Transverse colon (tissue), 3 donors: ENCODE data around the gene SMCO2.

ENCODE experiments used
- EP300 ChIP-seq: sonication (generic); formaldehyde crosslinking; IDR thresholded peaks from one replicate; pipeline ENCODE4 v1.6.1; 2017; ENCODE audit warnings: antibody characterized with exemption, low read depth
- POLR2A ChIP-seq: fragments of 450-650 bp; IDR thresholded peaks from one replicate; pipeline ENCODE4 v1.6.1; 2016; ENCODE audit warnings: antibody characterized with exemption, mild to moderate bottlenecking, moderate library complexity
- TF ChIP-seq, protein P1 (sequence below), 5 experiments: fragments of 200-600 bp in 3 of 5; fragments of 450-650 bp in 2 of 5; sonication (generic) in 3 of 5; IDR thresholded peaks; 1 replicate in 2 of 5; 2 replicates in 3 of 5; pipeline ENCODE4 v1.5.1; 2016 to 2017; ENCODE audit warnings: antibody characterized with exemption in 5 of 5, inconsistent platforms in 3 of 5, mild to moderate bottlenecking in 2 of 5, moderate library complexity in 1 of 5

DNA sequence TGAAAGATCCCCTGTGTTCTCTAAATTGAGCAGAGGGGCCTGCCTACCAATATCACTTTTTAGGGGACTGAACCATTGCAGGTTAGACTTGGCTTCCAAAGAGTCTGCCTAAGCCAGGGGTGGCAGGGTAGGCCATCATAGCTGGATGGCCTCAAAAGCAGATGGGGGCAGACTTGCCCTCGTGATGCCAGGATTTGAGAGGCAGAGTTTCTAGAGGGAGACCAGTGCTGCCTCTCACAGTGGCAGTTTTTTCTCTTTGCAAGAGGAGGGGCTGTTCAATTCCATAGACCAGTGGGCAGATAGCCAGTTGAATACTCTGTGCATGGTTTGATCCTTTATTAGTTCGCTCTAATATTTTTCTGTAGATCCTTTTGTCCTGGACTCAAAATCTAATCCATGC, 23.8 kb upstream of the SMCO2 start:
- TF ChIP-seq, protein P1, sequence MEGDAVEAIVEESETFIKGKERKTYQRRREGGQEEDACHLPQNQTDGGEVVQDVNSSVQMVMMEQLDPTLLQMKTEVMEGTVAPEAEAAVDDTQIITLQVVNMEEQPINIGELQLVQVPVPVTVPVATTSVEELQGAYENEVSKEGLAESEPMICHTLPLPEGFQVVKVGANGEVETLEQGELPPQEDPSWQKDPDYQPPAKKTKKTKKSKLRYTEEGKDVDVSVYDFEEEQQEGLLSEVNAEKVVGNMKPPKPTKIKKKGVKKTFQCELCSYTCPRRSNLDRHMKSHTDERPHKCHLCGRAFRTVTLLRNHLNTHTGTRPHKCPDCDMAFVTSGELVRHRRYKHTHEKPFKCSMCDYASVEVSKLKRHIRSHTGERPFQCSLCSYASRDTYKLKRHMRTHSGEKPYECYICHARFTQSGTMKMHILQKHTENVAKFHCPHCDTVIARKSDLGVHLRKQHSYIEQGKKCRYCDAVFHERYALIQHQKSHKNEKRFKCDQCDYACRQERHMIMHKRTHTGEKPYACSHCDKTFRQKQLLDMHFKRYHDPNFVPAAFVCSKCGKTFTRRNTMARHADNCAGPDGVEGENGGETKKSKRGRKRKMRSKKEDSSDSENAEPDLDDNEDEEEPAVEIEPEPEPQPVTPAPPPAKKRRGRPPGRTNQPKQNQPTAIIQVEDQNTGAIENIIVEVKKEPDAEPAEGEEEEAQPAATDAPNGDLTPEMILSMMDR (IDR thresholded peaks at IDR 0.05): no peak
- TF ChIP-seq EP300: no peak
- no peak for TF ChIP-seq POLR2A
